DND-41 (cell line): ENCODE results near the gene RPIA.
"Not testable (repeated sequence)": the region's sequence is repeated elsewhere in the genome, so short reads cannot be mapped to it uniquely, and the experiment has no call there.

Experiments used
- ATAC-seq: fragments of 200-7000 bp; cut with Tn5 transposase; 3 replicates; pipeline ENCODE4 v1.9.1; 2021; ENCODE audit warnings: low read depth; ENCODE audit not compliant: insufficient read depth
- DNase-seq: peaks from one replicate; pipeline ENCODE4 v3.0.0-alpha.2; 2020
- H2AFZ ChIP-seq: 2 replicates; pipeline ENCODE4 v1.6.0; 2012; ENCODE audit warnings: low read depth, low read length
- H3K27ac ChIP-seq: 2 replicates; pipeline ENCODE4 v1.5.1; 2012; ENCODE audit warnings: low read length, inconsistent platforms
- H3K27me3 ChIP-seq: fragments of 200-600 bp; sonication (generic); 2 replicates; pipeline ENCODE4 v1.6.0; 2012; ENCODE audit warnings: low read length, mild to moderate bottlenecking, inconsistent platforms; ENCODE audit not compliant: insufficient read depth, poor library complexity
- H3K36me3 ChIP-seq: 2 replicates; pipeline ENCODE4 v1.5.1; 2012; ENCODE audit warnings: low read length, inconsistent platforms; ENCODE audit not compliant: insufficient read depth
- H3K4me1 ChIP-seq: 2 replicates; pipeline ENCODE4 v1.5.1; 2012; ENCODE audit warnings: mild to moderate bottlenecking, low read length; ENCODE audit not compliant: insufficient read depth
- H3K4me2 ChIP-seq: 2 replicates; pipeline ENCODE4 v1.6.0; 2012; ENCODE audit warnings: mild to moderate bottlenecking, moderate library complexity, low read length, inconsistent platforms; ENCODE audit not compliant: insufficient read depth
- H3K4me3 ChIP-seq, 2 experiments: fragments of 200-600 bp in 1 of 2; shearing (Covaris generic) in 1 of 2; 2 replicates each; pipeline ENCODE4 v1.5.1; 2012 to 2016; ENCODE audit warnings: inconsistent platforms in 2 of 2, low read length in 2 of 2, mild to moderate bottlenecking in 2 of 2, low read depth in 1 of 2, moderate library complexity in 1 of 2
- H3K79me2 ChIP-seq: 2 replicates; pipeline ENCODE4 v1.6.0; 2012; ENCODE audit warnings: low read length, inconsistent platforms; ENCODE audit not compliant: insufficient read depth
- H3K9ac ChIP-seq: 2 replicates; pipeline ENCODE4 v1.6.0; 2012; ENCODE audit warnings: low read depth, mild to moderate bottlenecking, inconsistent platforms, low read length, moderate library complexity
- H3K9me3 ChIP-seq: 2 replicates; pipeline ENCODE4 v1.5.1; 2012; ENCODE audit warnings: low read length, moderate library complexity, mild to moderate bottlenecking, inconsistent platforms; ENCODE audit not compliant: insufficient read depth, severe bottlenecking
- H4K20me1 ChIP-seq: 2 replicates; pipeline ENCODE4 v1.6.0; 2012; ENCODE audit warnings: low read length; ENCODE audit not compliant: insufficient read depth
- EZH2 ChIP-seq: IDR thresholded peaks from 3 replicates; pipeline ENCODE4 v1.6.1; 2012; ENCODE audit warnings: borderline replicate concordance, low read depth, mild to moderate bottlenecking, moderate library complexity, low read length, inconsistent platforms; ENCODE audit not compliant: severe bottlenecking
- TF ChIP-seq, protein P1 (sequence below): IDR thresholded peaks from 2 replicates; pipeline ENCODE4 v1.5.1; 2012; ENCODE audit warnings: borderline replicate concordance, low read length, moderate library complexity, mild to moderate bottlenecking; ENCODE audit not compliant: poor library complexity, severe bottlenecking; ENCODE audit errors: extremely low read depth

RPIA gene

DNA sequence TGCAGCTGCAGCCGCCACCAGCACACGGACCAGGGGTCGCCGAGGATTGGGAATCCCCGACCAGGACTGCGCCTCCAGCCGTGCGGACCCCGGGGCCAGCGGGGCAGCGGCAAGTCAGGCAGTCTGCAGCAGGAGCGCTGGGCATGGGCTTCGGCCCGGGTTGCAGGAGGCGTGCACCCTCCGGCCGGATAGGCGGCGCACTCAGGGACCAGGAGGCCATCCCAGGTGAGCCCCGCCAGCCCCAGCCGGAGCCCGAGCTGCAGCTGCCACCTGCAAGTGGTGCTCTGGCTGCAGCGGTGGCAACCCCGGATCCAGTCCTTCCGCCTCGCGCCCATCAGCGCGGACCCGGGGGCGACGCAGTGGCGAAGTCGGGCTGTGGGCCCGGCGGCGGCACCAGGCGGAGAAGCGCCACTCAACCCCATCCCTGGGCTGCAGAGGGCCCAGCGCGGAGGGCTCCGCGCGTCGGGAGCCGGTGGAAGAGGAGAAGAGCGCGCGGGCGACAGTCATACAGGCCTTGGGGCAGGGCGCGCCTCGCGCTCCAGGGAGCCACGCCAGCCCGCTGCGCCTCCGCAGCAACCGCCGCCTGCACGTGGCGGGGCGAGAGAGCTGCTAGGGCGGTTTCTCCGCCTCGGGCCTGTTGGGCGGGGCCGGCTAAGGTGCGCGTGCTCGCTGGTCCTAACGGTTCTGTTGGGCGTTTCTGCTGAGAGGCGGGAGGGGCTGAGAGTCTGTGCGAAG, 73.8 kb downstream of the RPIA start:
- H4K20me1 ChIP-seq = no peaks in the 10 kb centered on the region
- no peaks in the 10 kb centered on the region for H3K36me3 ChIP-seq

DNA sequence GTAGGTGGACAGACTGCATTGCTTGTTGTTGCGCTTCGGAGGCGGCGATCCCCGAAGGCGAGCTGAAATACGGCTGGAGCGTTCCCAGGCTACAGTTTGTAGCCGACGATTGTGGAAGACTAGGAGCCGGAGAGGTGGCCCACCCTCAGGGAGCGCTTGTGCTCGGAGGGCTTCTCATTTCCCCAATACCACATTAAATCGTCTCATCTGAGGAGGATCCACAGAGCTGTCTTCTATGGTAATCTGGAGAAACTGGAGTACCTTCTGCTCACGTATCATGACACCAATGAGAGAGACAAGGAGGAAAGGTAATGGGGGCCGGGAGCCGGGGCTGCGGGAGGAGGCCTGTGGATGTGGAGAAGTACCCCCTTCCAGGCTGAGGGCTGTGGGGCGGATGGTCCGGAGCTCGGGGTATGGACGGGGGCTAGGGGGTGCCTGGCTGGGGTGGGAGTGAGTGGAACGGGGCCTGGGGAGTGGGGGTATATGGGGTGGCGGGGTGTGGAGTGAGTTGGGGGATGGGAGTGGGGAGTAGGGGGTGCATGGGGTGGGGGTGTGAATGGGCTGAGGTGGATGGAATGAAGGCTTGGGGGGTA, 74.5 kb downstream of the RPIA start:
- not testable (repeated sequence) for H2AFZ ChIP-seq, H3K36me3 ChIP-seq, H3K4me2 ChIP-seq, H3K27me3 ChIP-seq, H3K9ac ChIP-seq, H3K4me3 ChIP-seq, DNase-seq, H3K79me2 ChIP-seq, H4K20me1 ChIP-seq, H3K4me1 ChIP-seq, H3K27ac ChIP-seq, H3K9me3 ChIP-seq, ATAC-seq

More for the DNA sequence above, 73.8 kb downstream of the RPIA start:
- TF ChIP-seq, protein P1, sequence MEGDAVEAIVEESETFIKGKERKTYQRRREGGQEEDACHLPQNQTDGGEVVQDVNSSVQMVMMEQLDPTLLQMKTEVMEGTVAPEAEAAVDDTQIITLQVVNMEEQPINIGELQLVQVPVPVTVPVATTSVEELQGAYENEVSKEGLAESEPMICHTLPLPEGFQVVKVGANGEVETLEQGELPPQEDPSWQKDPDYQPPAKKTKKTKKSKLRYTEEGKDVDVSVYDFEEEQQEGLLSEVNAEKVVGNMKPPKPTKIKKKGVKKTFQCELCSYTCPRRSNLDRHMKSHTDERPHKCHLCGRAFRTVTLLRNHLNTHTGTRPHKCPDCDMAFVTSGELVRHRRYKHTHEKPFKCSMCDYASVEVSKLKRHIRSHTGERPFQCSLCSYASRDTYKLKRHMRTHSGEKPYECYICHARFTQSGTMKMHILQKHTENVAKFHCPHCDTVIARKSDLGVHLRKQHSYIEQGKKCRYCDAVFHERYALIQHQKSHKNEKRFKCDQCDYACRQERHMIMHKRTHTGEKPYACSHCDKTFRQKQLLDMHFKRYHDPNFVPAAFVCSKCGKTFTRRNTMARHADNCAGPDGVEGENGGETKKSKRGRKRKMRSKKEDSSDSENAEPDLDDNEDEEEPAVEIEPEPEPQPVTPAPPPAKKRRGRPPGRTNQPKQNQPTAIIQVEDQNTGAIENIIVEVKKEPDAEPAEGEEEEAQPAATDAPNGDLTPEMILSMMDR = no peak
- no peak for TF ChIP-seq EZH2
- Histone ChIP-seq H3K9ac (no peak overlapping the region), H3K27me3 (peaks cover 5% of the 10 kb centered on the region), H3K4me2 (no peak overlapping the region), H3K9me3 (no peaks in the 10 kb centered on the region), H3K4me3 (no peak overlapping the region), H3K79me2 (no peaks in the 10 kb centered on the region), H2AFZ (no peak overlapping the region), H3K27ac (no peak overlapping the region), H3K4me1 (no peaks in the 10 kb centered on the region)
- no peak for ATAC-seq
- no peak for DNase-seq

DNA sequence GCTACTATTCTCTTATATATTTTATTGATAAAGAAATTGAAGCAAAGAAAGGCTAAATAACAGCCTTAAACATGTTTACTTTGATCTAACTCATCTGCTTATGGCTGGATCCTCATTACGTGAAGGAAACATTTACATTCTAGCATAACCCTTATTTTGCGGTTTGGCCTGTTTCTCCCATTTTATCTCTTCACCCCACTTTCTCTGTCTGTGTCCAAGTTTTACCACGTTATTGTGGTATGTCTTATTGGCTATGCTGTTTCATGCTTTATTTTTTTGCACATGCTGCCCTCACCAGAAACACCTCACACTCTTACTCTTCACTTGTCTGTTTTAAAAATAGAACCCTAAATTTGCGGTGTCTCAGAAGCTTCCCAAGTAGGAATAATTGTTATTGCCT, 78.5 kb downstream of the RPIA start:
- H3K27me3 ChIP-seq = peaks cover 5% of the 10 kb centered on the region

DNA sequence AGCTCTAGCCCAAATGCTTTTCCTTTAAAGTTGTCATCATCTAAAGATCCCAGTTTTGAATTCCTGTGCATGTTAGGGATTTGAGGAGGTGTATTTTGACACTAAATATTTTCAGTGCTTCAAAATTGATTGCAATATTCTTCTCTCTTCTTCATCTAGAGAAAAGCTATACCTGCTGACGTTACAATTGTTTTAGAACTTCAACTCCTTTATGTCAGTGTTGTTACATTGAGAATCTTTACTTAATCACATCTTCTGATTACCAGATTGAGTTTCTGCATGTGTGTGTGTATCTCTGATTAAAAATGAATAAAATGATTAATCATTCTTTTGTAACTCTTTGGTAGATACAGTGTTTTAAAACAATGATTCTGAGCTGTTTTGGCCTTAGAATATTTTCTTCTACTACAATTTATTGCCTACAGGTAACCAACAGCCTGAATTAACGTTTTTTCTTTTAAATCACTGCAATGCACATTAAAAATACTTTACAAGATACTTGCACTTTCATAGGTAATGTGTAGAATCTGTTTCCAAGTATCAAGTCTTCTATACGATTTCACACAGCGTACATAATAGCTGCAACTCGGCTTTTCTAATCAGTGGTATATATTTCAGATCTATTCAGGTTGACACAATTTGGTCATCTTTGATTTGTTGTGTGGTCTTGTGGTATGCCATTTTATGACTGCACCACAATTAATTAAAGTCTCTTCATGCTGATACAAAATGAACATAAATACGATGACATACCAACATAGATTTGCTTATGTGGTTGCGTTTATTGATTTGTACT, 82.0 kb downstream of the RPIA start:
- H3K36me3 ChIP-seq, H3K9ac ChIP-seq, H3K4me1 ChIP-seq, H3K79me2 ChIP-seq, H4K20me1 ChIP-seq, DNase-seq, H3K4me2 ChIP-seq, H3K9me3 ChIP-seq, H3K27ac ChIP-seq, H2AFZ ChIP-seq, H3K27me3 ChIP-seq, ATAC-seq, H3K4me3 ChIP-seq: not testable (repeated sequence)

More for the DNA sequence above, 78.5 kb downstream of the RPIA start:
- no peak overlapping the region for H2AFZ ChIP-seq
- no peaks in the 10 kb centered on the region for H3K4me1 ChIP-seq
- H3K36me3 ChIP-seq = no peaks in the 10 kb centered on the region
- no peak overlapping the region for H3K4me2 ChIP-seq
- no peak overlapping the region for H3K27ac ChIP-seq
- H3K9ac ChIP-seq = no peak overlapping the region
- no peak for ATAC-seq
- no peaks in the 10 kb centered on the region for H4K20me1 ChIP-seq
- TF ChIP-seq, protein P1 = no peak
- no peak for TF ChIP-seq EZH2
- no peaks in the 10 kb centered on the region for H3K9me3 ChIP-seq
- DNase-seq = no peak
- no peaks in the 10 kb centered on the region for H3K79me2 ChIP-seq
- no peak overlapping the region for H3K4me3 ChIP-seq

DNA sequence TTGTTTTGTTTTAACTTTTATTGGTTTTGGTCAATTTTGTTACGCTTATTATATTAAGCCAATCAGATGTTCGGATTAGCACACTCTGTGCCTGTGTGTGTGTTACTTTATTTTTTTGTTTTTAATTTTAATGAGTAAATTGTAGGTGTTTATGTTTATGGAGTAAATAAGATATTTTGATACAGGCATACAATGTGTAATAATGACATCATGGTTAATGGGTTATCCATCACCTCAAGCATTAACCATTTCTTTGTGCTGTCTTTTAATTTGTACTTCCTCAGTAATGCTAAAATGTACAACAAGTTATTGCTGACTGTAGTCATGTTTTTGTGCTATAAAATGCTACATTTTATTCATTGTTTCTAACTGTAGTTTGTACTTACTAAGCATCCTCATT, 97.7 kb downstream of the RPIA start:
- not testable (repeated sequence) for H3K27ac ChIP-seq, H3K4me3 ChIP-seq, H3K4me2 ChIP-seq, ATAC-seq, H3K4me1 ChIP-seq, H3K27me3 ChIP-seq, DNase-seq, H3K9ac ChIP-seq, H3K79me2 ChIP-seq, H3K9me3 ChIP-seq, H4K20me1 ChIP-seq, H3K36me3 ChIP-seq, H2AFZ ChIP-seq

DNA sequence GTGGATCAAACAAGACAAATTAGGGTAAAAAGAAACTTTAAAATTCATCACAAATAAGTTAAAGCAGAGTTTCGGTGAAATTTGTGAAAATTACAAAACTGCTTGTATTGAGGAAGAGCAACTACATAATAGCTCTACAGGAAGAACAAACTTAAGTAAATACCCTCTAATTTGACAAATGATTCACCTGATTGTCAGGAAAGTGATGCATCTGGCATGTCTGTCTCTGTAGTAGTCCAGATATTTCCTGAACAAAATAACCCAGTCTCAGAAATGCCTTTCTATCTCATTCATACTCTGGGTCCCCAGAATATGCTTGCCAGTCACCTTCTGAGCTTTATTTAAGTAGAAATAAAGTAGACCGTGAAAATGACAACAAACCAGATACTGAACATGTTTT, 104.5 kb downstream of the RPIA start:
- H3K4me3 ChIP-seq, H3K27me3 ChIP-seq, H4K20me1 ChIP-seq, H3K9ac ChIP-seq, H3K79me2 ChIP-seq, ATAC-seq, H3K4me1 ChIP-seq, H3K9me3 ChIP-seq, H3K36me3 ChIP-seq, H2AFZ ChIP-seq, H3K27ac ChIP-seq, H3K4me2 ChIP-seq, DNase-seq: not testable (repeated sequence)
